Measurements from ENCODE around the gene CDCA8. TPM values are rescaled to one million over a fixed set of nuclear protein-coding genes. Genes with fewer than 3 reads are reported as not detected.

Gene CDCA8
- total and polyA plus RNA-seq, 2 of the 13 experiments (the other 11 are each of a cell fraction or from before 2014, with no cell fraction given) = 24.1 to 38.6 TPM

DNA sequence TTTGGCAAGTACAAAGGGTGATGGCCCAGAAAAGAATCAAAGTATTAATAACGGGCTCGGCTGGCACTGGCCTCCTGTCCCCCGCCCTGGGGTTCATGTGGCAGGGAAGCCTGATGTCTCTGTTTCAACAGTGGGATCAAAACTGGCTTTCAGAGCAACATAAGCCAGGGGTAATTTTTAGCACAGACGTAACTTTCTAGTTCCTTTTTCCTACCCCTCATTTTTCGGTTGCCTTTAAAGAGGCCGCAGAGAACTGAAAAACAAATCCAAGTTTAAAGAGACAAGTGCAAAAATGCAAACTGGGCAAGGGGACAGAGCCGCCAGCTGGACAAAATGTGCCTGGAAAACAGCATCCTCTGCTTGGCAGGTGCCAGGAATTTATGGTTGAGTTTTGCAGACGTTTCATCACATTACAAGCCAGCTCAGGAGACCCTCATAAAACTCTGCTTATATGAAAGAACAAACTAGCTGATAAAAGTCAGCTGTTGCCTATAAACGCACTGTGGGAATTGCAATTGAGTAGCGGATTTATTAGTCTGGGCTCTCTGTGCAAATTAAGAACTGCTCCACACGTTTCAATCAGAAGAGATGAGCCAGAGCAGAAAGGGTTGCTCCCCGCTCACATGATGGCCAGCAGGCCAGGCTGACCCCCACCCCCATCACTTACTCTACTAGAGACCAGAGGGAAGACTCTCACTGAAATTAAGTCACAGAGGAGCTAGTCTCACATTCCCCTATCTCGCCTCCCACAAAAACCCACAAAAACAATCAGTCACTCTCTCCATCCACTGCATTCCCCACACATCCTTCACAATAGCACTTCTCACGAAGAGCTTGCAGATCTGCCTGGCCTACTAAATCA, 15.8 kb upstream of the CDCA8 start:
- Histone ChIP-seq H3K27ac (ENCODE audit: extremely low read length, insufficient read depth, low read length) (no peak overlapping the region), H3K36me3 (replicated peaks in 1 of 2; ENCODE audit: control insufficient read depth in 1 of 2, insufficient read depth in 2 of 2, low read length in 2 of 2) (no peaks in the 10 kb centered on the region; a peak in 1 of 5 replicates), H3K79me2 (ENCODE audit: insufficient read depth, low read length) (no peaks in the 10 kb centered on the region), H3K4me1 (ENCODE audit: insufficient read depth, low read length) (peaks cover 8% of the 10 kb centered on the region), H3K4me2 (ENCODE audit: low read depth, low read length) (no peak overlapping the region), H3K9ac (ENCODE audit: insufficient read depth, low read depth, low read length) (no peak overlapping the region), H3K27me3 (ENCODE audit: control insufficient read depth in 1 of 2, insufficient read depth in 2 of 2, low read length in 2 of 2) (peaks cover 3 to 48% of the 10 kb centered on the region in 2 experiments; a peak in 3 of 5 replicates), H3K4me3 (replicated peaks in 1 of 3; ENCODE audit: insufficient read depth in 1 of 3, low read depth in 2 of 3, low read length in 3 of 3) (no peak overlapping the region), H2AFZ (ENCODE audit: low read length) (no peak overlapping the region), H4K20me1 (ENCODE audit: insufficient read depth, low read length) (no peaks in the 10 kb centered on the region), H3K9me3 (ENCODE audit: low read length) (no peaks in the 10 kb centered on the region)
- no peak for FAIRE-seq
- DNase-seq (ENCODE audit: low spot score) = no peak
- WGBS (ENCODE audit: low lambda C conversion rate) = 20% methylated on average over 11 of the region's 14 CpGs
- ATAC-seq = no peak
- TF ChIP-seq ZNF256 (CRISPR knock-in tag; conservative IDR thresholded peaks at IDR 0.05) = no peak
- TF ChIP-seq, protein P1, sequence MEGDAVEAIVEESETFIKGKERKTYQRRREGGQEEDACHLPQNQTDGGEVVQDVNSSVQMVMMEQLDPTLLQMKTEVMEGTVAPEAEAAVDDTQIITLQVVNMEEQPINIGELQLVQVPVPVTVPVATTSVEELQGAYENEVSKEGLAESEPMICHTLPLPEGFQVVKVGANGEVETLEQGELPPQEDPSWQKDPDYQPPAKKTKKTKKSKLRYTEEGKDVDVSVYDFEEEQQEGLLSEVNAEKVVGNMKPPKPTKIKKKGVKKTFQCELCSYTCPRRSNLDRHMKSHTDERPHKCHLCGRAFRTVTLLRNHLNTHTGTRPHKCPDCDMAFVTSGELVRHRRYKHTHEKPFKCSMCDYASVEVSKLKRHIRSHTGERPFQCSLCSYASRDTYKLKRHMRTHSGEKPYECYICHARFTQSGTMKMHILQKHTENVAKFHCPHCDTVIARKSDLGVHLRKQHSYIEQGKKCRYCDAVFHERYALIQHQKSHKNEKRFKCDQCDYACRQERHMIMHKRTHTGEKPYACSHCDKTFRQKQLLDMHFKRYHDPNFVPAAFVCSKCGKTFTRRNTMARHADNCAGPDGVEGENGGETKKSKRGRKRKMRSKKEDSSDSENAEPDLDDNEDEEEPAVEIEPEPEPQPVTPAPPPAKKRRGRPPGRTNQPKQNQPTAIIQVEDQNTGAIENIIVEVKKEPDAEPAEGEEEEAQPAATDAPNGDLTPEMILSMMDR (CRISPR knock-in tag; IDR thresholded peaks at IDR 0.05) = peak; percentile 17
- TF ChIP-seq STAG1 (CRISPR knock-in tag; IDR thresholded peaks at IDR 0.05) = peak; percentile 21; the same call in 1 of the 2 replicates
- ChIA-PET POLR2A (no interaction called here), CTCF (ENCODE audit: low intra/inter-chr PET ratio, low total read pairs) (no interaction called here)
- BruUV-seq (replicated peaks) = no TSS peak
- intact Hi-C loops (cut with micrococcal nuclease; ENCODE audit: unreplicated experiment) = no loop called here
- in situ Hi-C loops (cut with HindIII; ENCODE audit: extremely low pct_ligation_motif_present, low pct_unique_long_range_greater_than_20kb) = loop anchor here (5.0 kb wide), 1 partner anchor 69 kb away; no protein-coding TSS in a partner anchor

DNA sequence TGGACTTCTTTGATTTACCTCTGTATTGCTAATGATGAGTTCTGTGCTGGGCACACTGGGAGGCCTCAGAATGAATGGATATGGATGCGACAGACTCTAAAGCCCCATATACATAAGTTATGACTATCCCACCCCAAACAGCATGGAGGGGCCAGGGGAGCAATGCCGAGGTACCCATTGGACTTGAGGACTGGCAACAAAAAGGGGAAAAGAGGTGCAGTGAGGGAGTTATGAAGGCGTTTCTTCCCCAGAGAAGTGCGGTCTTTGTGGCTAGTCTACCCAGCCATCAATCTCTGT, 15.2 kb upstream of the CDCA8 start:
- in situ Hi-C loops (cut with HindIII; ENCODE audit: extremely low pct_ligation_motif_present, low pct_unique_long_range_greater_than_20kb) = loop anchor here (5.0 kb wide), 1 partner anchor 70 kb away; no protein-coding TSS in a partner anchor
- Histone ChIP-seq H3K4me2 (ENCODE audit: low read depth, low read length) (no peak overlapping the region), H3K36me3 (replicated peaks in 1 of 2; ENCODE audit: control insufficient read depth in 1 of 2, insufficient read depth in 2 of 2, low read length in 2 of 2) (no peaks in the 10 kb centered on the region; a peak in 1 of 5 replicates), H3K79me2 (ENCODE audit: insufficient read depth, low read length) (no peaks in the 10 kb centered on the region), H2AFZ (ENCODE audit: low read length) (no peak overlapping the region), H3K4me1 (ENCODE audit: insufficient read depth, low read length) (peaks cover 8% of the 10 kb centered on the region), H3K27ac (ENCODE audit: extremely low read length, insufficient read depth, low read length) (no peak overlapping the region), H3K9me3 (ENCODE audit: low read length) (no peaks in the 10 kb centered on the region), H3K9ac (ENCODE audit: insufficient read depth, low read depth, low read length) (no peak overlapping the region), H3K27me3 (ENCODE audit: control insufficient read depth in 1 of 2, insufficient read depth in 2 of 2, low read length in 2 of 2) (peaks cover 3 to 47% of the 10 kb centered on the region in 2 experiments; a peak in 3 of 5 replicates), H3K4me3 (replicated peaks in 1 of 3; ENCODE audit: insufficient read depth in 1 of 3, low read depth in 2 of 3, low read length in 3 of 3) (no peak overlapping the region), H4K20me1 (ENCODE audit: insufficient read depth, low read length) (no peaks in the 10 kb centered on the region)
- ChIA-PET POLR2A (no interaction called here), CTCF (ENCODE audit: low intra/inter-chr PET ratio, low total read pairs) (no interaction called here)
- FAIRE-seq (no peak), DNase-seq (ENCODE audit: low spot score) (no peak), ATAC-seq (no peak)
- TF ChIP-seq, protein P2, sequence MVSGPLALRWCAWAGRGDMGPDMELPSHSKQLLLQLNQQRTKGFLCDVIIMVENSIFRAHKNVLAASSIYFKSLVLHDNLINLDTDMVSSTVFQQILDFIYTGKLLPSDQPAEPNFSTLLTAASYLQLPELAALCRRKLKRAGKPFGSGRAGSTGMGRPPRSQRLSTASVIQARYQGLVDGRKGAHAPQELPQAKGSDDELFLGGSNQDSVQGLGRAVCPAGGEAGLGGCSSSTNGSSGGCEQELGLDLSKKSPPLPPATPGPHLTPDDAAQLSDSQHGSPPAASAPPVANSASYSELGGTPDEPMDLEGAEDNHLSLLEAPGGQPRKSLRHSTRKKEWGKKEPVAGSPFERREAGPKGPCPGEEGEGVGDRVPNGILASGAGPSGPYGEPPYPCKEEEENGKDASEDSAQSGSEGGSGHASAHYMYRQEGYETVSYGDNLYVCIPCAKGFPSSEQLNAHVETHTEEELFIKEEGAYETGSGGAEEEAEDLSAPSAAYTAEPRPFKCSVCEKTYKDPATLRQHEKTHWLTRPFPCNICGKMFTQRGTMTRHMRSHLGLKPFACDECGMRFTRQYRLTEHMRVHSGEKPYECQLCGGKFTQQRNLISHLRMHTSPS (CRISPR knock-in tag; IDR thresholded peaks at IDR 0.05; ENCODE audit: low read depth) = no peak
- TF ChIP-seq ZNF101 (CRISPR knock-in tag; IDR thresholded peaks at IDR 0.05; ENCODE audit: borderline replicate concordance, low read depth) (no peak), DMAP1 (CRISPR knock-in tag; IDR thresholded peaks at IDR 0.05) (no peak), DNMT1 (CRISPR knock-in tag; IDR thresholded peaks at IDR 0.05) (no peak), FOSL2 (CRISPR knock-in tag; IDR thresholded peaks at IDR 0.05) (no peak), FOXC1 (CRISPR knock-in tag; IDR thresholded peaks at IDR 0.05; ENCODE audit: borderline replicate concordance) (no peak), PHF5A (CRISPR knock-in tag; IDR thresholded peaks at IDR 0.05; ENCODE audit: low read depth, unreplicated experiment) (no peak)
- TF ChIP-seq, protein P3, sequence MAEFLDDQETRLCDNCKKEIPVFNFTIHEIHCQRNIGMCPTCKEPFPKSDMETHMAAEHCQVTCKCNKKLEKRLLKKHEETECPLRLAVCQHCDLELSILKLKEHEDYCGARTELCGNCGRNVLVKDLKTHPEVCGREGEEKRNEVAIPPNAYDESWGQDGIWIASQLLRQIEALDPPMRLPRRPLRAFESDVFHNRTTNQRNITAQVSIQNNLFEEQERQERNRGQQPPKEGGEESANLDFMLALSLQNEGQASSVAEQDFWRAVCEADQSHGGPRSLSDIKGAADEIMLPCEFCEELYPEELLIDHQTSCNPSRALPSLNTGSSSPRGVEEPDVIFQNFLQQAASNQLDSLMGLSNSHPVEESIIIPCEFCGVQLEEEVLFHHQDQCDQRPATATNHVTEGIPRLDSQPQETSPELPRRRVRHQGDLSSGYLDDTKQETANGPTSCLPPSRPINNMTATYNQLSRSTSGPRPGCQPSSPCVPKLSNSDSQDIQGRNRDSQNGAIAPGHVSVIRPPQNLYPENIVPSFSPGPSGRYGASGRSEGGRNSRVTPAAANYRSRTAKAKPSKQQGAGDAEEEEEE (CRISPR knock-in tag; IDR thresholded peaks at IDR 0.05; ENCODE audit: borderline replicate concordance) = no peak
- intact Hi-C loops (cut with micrococcal nuclease; ENCODE audit: unreplicated experiment) = no loop called here
- 36% methylated on average over 4 of the region's 4 CpGs for WGBS (ENCODE audit: low lambda C conversion rate)
- no TSS peak for BruUV-seq (replicated peaks)

All from HepG2 (cell line).